HepG2 (cell line): ENCODE data around the gene SH3YL1. TPM values are rescaled to one million over a fixed set of nuclear protein-coding genes. Genes with fewer than 3 reads are reported as not detected.

Source experiments
- AKNA ChIP-seq: sonication (generic); formaldehyde crosslinking; IDR thresholded peaks from 2 replicates; pipeline ENCODE4 v1.4.0; 2020; ENCODE audit warnings: missing genetic modification reagents, borderline replicate concordance
- CEBPZ ChIP-seq: IDR thresholded peaks from 2 replicates; pipeline ENCODE4 v1.6.1; 2012; ENCODE audit warnings: low read length, improper control_type of control experiment
- DBP ChIP-seq: sonication (generic); formaldehyde crosslinking; IDR thresholded peaks from 2 replicates; pipeline ENCODE4 v1.4.0; 2020; ENCODE audit warnings: missing genetic modification reagents; ENCODE audit errors: not compliant biosample characterization
- EED ChIP-seq: sonication (generic); formaldehyde crosslinking; IDR thresholded peaks from 2 replicates; pipeline ENCODE4 v1.5.0; 2020; ENCODE audit warnings: mild to moderate bottlenecking, missing genetic modification reagents
- FLYWCH1 ChIP-seq: sonication (generic); formaldehyde crosslinking; IDR thresholded peaks from 2 replicates; pipeline ENCODE4 v1.8.1; 2023; ENCODE audit warnings: mild to moderate bottlenecking, missing genetic modification reagents
- HOXA3 ChIP-seq: sonication (generic); formaldehyde crosslinking; IDR thresholded peaks from 2 replicates; pipeline ENCODE4 v1.5.0; 2020; ENCODE audit warnings: missing genetic modification reagents
- IKZF4 ChIP-seq: sonication (generic); formaldehyde crosslinking; IDR thresholded peaks from 2 replicates; pipeline ENCODE4 v1.5.1; 2020; ENCODE audit warnings: borderline replicate concordance, mild to moderate bottlenecking, low read depth, missing genetic modification reagents; ENCODE audit errors: not compliant biosample characterization
- MLXIP ChIP-seq: sonication (generic); formaldehyde crosslinking; IDR thresholded peaks from 2 replicates; pipeline ENCODE4 v1.9.0; 2021; ENCODE audit warnings: missing genetic modification reagents, borderline replicate concordance
- NCOA5 ChIP-seq: sonication (generic); formaldehyde crosslinking; IDR thresholded peaks from 2 replicates; pipeline ENCODE4 v1.4.0; 2020; ENCODE audit warnings: missing genetic modification reagents
- REL ChIP-seq: sonication (generic); formaldehyde crosslinking; conservative IDR thresholded peaks from 2 replicates; pipeline ENCODE4 v1.8.0; 2022; ENCODE audit warnings: mild to moderate bottlenecking, missing genetic modification reagents, moderate library complexity
- SALL2 ChIP-seq: sonication (generic); formaldehyde crosslinking; IDR thresholded peaks from 2 replicates; pipeline ENCODE4 v1.8.1; 2023; ENCODE audit warnings: mild to moderate bottlenecking, missing genetic modification reagents, inconsistent platforms
- TAF15 ChIP-seq: fragments of 200-400 bp; formaldehyde crosslinking; IDR thresholded peaks from one replicate; pipeline ENCODE4 v1.6.1; 2018; ENCODE audit warnings: mild to moderate bottlenecking, low read depth, low read length; ENCODE audit not compliant: poor library complexity, severe bottlenecking
- TOPORS ChIP-seq: sonication (generic); formaldehyde crosslinking; IDR thresholded peaks from 2 replicates; pipeline ENCODE4 v1.8.0; 2023; ENCODE audit warnings: mild to moderate bottlenecking, missing genetic modification reagents
- ZNF263 ChIP-seq: sonication (generic); formaldehyde crosslinking; IDR thresholded peaks from 2 replicates; pipeline ENCODE4 v1.4.0; 2020; ENCODE audit warnings: missing genetic modification reagents
- ZNF382 ChIP-seq: sonication (generic); formaldehyde crosslinking; IDR thresholded peaks from 2 replicates; pipeline ENCODE4 v1.5.0; 2020; ENCODE audit warnings: missing genetic modification reagents, mild to moderate bottlenecking, borderline replicate concordance
- ZNF607 ChIP-seq: sonication (generic); formaldehyde crosslinking; IDR thresholded peaks from 2 replicates; pipeline ENCODE4 v1.5.1; 2020; ENCODE audit warnings: missing genetic modification reagents, mild to moderate bottlenecking, borderline replicate concordance
- polyA plus RNA-seq, 8 experiments: library from polyadenylated mRNA; depleted of rRNA in 3 of 8; stranded (reverse) in 7 of 8; unstranded in 1 of 8; fragments of >200 nt; fragmentation: Illumina TruSeq in 4 of 8; extraction: Trizol in 4 of 8; gene quantifications; 2 replicates each; pipeline versions ENCODE4 v1.2.1 to v1.2.3, GENCODE V29; 2011 to 2016; ENCODE audit warnings: low read depth in 4 of 8, missing spikeins in 1 of 8, mixed read lengths in 1 of 8; ENCODE audit not compliant: insufficient read depth in 1 of 8
- total RNA-seq, 5 experiments: library from RNA; depleted of rRNA; stranded (reverse); fragments of >200 nt; fragmentation: Illumina TruSeq; extraction: Trizol; gene quantifications; 2 replicates each; pipeline ENCODE4 v1.2.3, GENCODE V29; 2016; ENCODE audit warnings: low read depth in 1 of 5

The SH3YL1 gene
- total and polyA plus RNA-seq, 2 of the 13 experiments (the other 11 are each of a cell fraction or from before 2014, with no cell fraction given), result 13.0 to 48.2 TPM

- TF ChIP-seq CEBPZ (no peak), ZNF382 (CRISPR knock-in tag) (no peak), EED (CRISPR knock-in tag) (no peak), MLXIP (no peak), DBP (CRISPR knock-in tag) (no peak), ZNF263 (no peak), HOXA3 (CRISPR knock-in tag) (peak; percentile 24; the same call in 1 of the 2 replicates), AKNA (CRISPR knock-in tag) (no peak), NCOA5 (CRISPR knock-in tag) (no peak), TAF15 (no peak), FLYWCH1 (CRISPR knock-in tag) (no peak), SALL2 (no peak), IKZF4 (peak; percentile 29), ZNF607 (CRISPR knock-in tag) (0 out of 2 replicates have a peak, but pooled peaks have one; percentile 35), REL (no peak), TOPORS (CRISPR knock-in tag) (no peak)
Observed at GRCh38 chr2:287911-288757, 24.3 kb upstream of the SH3YL1 start, which contains the start of gene ALKAL2 (continued).
